Gastroesophageal sphincter (tissue), 3 donors: ENCODE data around the gene SOX10.

ENCODE experiments used
- EP300 ChIP-seq: sonication (generic); formaldehyde crosslinking; IDR thresholded peaks from one replicate; pipeline ENCODE4 v1.6.1; 2017; ENCODE audit warnings: antibody characterized with exemption, mild to moderate bottlenecking
- POLR2A ChIP-seq, 2 donors: fragments of 450-650 bp; IDR thresholded peaks; one replicate each; pipeline ENCODE4 v1.6.1; 2017; ENCODE audit warnings: antibody characterized with exemption in 2 of 2, mild to moderate bottlenecking in 2 of 2, moderate library complexity in 1 of 2
- POLR2AphosphoS5 ChIP-seq: sonication (generic); formaldehyde crosslinking; IDR thresholded peaks from one replicate; pipeline ENCODE4 v1.6.1; 2017; ENCODE audit warnings: antibody characterized with exemption
- TF ChIP-seq, protein P1 (sequence below), 4 experiments: fragments of 200-600 bp in 2 of 4; fragments of 450-650 bp in 2 of 4; sonication (generic) in 1 of 4; IDR thresholded peaks; one replicate each; pipeline ENCODE4 v1.5.1; 2017 to 2019; ENCODE audit warnings: antibody characterized with exemption in 4 of 4, mild to moderate bottlenecking in 2 of 4, moderate library complexity in 2 of 4

DNA sequence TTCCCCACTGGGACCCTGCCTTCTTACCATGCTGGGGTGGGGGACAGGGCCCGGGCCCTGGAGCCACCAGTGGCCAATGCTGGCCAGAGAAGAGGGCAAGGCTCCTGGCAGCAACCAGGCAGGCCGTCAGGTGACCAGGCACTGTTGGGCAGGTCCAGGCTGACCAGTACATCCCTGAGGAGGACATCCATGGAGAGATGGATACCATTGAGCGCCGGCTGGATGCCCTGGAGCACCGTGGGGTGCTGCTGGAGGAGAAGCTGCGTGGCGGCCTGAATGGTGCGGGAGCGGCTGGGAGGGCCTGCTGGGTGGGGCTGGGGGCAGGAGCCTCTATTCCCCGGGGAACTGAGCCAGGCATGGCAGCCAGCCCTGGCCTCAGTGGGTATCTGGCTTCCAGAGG, 52.0 kb downstream of the SOX10 start:
- no peak for TF ChIP-seq POLR2AphosphoS5
- TF ChIP-seq, protein P1, sequence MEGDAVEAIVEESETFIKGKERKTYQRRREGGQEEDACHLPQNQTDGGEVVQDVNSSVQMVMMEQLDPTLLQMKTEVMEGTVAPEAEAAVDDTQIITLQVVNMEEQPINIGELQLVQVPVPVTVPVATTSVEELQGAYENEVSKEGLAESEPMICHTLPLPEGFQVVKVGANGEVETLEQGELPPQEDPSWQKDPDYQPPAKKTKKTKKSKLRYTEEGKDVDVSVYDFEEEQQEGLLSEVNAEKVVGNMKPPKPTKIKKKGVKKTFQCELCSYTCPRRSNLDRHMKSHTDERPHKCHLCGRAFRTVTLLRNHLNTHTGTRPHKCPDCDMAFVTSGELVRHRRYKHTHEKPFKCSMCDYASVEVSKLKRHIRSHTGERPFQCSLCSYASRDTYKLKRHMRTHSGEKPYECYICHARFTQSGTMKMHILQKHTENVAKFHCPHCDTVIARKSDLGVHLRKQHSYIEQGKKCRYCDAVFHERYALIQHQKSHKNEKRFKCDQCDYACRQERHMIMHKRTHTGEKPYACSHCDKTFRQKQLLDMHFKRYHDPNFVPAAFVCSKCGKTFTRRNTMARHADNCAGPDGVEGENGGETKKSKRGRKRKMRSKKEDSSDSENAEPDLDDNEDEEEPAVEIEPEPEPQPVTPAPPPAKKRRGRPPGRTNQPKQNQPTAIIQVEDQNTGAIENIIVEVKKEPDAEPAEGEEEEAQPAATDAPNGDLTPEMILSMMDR (IDR thresholded peaks at IDR 0.05): no peak
- TF ChIP-seq POLR2A (IDR thresholded peaks at IDR 0.05): no peak
- no peak for TF ChIP-seq EP300
